NOMO-1 treated with dmso at 0.1 percent for 144 hours (cell line): ENCODE measurements around the gene NIPAL3.
A peak's percentile ranks its signal among the peaks of the same experiment; 100 is the strongest.
"Not testable (repeated sequence)": the region's sequence is repeated elsewhere in the genome, so short reads cannot be mapped to it uniquely, and the experiment has no call there.

Experiments
- DNase-seq: peaks from one replicate; lab custom pipeline; 2025; ENCODE audit not compliant: unreplicated experiment; lab: John Stamatoyannopoulos, UW

NIPAL3 gene

DNA sequence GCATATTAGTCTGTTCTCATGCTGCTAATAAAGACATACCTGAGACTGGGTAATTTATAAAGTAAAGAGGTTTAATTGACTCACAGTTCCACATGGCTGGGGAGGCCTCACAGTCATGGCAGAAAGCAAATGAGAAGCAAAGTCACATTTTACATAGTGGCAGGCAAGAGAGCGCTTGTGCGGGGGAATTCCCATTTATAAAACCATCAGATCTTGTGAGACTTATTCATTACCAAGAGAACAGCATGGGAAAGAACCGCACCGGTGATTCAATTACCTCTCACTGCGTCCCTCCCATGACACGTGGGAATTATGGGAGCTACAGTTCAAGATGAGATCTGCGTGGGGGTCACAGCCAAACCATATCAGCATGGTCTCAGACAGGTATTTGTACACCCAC, 72.6 kb downstream of the NIPAL3 start:
- DNase-seq: not testable (repeated sequence)

DNA sequence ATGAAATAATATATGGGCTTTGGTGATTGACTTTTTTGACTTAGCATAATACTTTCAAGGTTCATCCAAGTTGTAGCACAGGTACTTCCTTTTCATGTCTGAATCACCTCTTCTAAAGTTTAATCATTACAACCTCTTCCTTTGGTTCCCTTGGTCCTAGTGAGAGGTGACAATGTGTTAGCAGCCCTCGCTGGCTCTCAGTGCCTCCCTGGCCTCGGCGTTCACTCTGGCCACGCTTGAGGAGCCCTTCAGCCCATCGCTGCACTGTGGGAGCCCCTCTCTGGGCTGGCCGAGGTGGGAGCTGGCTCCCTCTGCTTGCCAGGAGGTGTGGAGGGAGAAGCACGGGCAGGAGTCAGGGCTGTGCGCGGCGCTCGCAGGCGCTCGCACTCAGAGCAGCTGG, 74.1 kb downstream of the NIPAL3 start:
- DNase-seq: no peak

DNA sequence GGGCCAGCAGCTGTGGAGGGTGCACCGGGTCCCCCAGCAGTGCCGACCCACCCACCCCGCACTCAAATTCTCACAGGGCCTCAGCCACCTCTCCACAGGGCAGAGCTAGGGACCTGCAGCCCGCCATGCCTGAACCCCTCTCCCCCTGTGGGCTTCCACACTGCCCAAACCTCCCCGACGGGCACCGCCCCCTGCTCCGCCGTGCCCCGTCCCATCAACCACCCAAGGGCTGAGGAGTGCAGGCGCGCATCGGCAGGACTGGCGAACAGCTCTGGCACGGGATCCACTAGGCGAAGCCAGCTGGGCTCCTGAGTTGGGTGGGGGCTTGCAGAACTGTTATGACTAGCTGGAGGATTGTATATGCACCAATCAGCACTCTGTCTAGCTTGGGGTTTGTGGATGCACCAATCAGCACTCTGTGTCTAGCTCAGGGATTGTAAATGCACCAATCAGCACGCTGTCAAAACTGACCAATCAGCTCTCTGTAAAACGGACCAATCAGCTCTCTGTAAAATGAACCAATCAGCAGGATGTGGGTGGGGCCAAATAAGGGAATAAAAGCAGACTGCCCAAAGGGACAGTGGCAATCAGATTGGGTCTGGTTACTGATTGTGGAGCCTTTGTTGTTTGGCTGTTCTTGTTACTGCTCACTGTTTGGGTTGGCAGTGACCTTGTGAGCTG, 74.6 kb downstream of the NIPAL3 start:
- DNase-seq: no peak

DNA sequence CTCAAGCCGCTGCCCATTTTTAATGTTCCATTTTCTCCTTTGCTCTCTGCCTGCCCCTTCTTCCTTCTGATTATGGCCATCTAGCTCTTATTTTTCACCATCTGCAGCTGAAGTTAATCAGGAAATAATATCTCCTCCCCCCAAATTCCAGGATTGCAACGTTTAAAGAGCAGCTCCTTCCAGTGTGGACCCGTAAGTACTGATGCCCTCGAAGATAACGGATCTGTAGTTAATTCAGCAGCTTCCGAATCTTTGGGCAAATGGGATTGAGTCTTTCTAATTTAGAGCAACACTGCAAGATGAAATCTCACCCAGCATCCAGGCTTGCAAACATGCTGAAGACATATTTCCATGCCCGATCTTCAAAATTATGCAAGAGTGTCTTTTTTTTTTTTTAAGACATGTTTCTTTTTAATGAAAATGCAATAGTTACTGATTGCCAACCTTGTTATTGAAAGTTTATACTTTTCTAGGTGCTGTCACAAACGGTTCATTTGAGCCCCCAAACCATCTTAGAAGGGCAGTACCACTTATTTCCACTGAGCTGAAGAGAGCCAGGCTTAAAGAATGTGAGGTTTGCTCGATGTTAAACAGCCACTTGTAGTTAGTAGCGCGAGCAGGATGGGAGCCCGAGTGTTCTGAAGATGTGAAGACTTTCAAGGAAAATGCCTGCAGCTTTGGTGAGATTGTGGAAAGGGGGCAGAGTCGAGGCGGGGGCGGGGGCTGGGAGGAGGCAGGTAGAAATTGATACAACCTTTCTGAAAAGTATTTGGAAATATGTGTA, 76.2 kb downstream of the NIPAL3 start:
- no peak for DNase-seq

DNA sequence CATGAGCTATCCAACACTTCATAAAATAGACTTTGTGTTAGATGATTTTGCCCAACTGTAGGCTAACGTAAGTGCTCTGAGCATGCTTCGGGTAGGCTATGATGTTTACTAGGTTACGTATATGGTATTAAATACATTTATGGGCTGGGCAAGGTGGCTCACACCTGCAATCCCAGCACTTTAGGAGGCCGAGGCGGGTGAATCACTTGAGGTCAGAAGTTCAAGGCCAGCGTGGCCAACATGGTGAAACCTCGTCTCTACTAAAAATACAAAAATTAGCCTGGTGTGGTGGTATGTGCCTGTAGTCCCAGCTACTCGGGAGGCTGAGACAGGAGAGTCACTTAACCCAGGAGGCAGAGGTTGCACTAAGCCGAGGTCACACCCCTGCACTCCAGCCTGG, 77.3 kb downstream of the NIPAL3 start:
- DNase-seq: not testable (repeated sequence)

DNA sequence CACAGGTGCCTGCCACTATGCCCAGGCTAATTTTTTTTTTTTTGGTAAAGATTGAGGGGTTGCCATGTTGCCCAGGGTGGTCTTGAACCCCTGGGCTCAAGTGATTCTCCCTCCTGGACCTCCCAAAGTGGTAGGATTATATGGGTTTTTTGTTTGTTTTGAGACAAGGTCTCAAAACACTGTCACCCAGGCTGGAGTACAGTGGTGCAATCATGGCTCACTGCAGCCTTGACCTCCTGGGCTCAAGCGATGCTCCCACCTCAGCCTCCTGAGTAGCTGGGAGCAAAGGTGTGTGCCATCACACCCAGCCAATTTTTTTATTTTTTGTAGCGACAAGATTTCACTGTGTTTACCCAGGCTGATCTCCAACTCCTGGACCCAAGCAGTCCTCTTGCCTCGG, 78.2 kb downstream of the NIPAL3 start:
- DNase-seq: no peak

DNA sequence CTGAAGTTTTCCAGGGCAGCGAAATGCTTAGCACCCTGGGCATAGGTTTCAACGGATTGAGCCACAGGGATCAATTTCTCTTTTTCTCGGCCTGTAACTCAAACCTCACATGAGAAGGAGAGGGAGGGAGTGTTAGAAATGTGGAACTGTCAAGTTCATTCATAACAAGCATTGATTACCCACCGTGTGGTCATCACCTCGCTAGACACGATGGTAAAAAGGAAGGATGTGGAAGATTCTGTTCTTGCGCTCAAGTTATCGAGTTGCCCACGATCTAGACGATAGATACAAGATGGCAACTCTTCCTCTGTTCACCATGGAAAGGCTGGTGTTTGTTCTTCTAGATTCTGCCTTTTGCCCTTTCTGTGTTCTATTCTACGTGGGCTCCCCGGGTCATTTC, 83.0 kb downstream of the NIPAL3 start:
- DNase-seq: no peak

DNA sequence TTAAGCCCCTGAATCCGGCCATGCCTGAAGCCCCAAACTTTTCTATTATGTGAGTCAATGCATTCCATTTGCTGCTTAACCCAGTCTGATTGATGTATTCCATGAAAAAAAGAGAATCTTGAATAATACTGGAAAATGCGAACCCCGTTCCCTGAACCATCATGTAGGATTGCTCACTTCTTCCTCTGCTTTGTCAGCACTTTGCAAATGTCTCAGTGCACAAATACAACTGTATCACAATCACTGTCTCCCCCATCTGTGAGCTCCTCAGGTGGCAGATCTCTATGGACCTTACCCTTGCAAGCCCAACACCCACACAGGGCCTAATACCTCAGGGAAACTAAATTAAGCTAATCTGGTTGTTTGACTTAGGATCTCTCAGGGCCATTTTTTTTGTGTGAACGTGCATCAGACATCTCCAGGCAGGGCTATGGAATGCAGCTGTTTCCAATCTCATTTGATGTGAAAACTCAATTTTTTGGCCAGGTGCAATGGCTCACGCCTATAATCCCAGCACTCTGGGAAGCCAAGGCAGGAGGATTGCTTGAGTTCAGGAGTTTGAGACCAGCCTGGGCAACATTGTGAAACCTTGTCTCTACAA, 84.9 kb downstream of the NIPAL3 start:
- no peak for DNase-seq

DNA sequence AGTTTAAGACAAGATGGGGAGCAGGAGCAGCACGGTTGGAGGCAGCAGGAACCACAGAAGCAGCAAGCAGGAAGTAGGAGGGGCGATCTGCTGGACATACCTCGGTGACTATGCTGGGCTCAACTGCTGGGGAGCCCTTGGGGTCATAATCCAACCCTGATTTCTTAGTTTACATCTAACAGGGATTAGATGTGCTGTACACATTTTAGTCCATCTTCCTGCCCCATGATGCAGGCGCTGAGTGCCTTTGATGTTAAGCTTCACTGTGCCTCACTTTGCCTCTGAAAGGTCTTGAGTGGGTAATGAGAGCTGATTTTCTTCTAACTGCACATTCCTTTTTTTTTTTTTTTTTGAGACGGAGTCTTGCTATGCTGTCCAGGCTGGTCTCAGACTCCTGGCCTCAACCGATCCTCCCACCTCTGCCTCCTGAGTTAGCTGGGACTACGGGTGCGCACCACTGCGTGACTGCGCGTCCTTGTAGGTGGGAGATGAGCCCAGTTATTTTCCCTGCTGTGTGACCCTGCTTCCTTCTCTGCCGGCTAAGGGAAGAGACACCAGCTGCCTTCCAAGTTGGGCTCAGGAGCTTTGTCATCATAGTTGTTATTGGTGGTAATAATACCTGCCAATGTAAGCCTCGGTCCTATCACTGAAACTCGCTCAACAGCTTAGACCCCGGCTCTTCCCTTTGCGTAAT, 85.9 kb downstream of the NIPAL3 start:
- peak; percentile 79 for DNase-seq

DNA sequence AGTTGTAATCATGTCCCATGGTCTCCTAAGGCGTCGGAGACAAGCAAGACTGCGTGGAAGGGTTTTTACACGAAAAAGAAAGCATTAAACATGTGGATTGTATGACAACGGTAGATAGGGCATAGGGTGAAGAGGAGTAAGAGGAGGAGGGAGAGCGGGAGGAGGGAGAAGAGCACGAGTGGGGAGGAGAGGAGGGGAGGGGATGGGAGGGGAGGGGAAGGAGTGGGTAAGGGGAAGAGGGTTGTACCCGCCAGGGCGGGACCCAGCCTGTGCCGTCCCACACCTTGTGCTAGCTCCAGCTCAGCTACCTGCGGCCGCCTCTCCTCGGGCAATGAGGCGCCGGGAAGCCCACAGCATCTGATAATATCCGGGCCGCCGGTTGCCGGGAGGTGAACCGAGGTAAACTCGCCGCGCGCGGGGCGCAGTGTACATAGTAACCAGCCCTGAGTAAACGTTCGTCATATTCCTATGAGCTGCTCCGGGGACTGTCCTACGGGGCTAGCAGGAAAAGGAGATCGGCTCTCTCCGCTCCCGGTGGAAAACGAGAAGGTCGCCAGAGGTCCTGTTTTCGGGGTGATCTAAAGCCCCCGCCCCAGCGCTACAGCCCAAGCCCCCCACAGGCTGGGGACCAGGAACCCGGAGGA, 86.6 kb downstream of the NIPAL3 start:
- DNase-seq: peak; percentile 52

DNA sequence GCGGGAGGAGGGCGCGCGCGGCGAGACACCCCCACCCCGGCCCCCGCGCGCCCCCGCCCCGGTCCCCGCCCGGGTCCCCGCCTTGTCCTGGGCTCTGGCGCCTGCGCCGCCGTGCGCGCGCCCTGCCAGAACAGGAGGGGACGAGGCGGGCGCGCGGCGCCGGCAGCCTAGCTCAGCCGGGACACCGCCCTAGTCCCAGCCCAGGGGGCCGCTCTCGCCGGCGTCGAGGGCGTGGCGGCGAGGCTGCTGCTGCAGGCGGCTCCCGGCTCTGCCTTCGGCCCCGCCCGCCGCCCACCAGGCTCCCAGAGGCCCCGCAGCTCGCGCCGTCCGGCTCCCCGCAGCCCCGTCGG, 87.1 kb downstream of the NIPAL3 start, which contains the start of gene RCAN3:
Gene RCAN3, plus strand, starts transcription at position 128 of the 350 bp plus-strand sequence. CDS start 11,537 bp downstream, outside the sequence.
- peak; percentile 79 for DNase-seq

DNA sequence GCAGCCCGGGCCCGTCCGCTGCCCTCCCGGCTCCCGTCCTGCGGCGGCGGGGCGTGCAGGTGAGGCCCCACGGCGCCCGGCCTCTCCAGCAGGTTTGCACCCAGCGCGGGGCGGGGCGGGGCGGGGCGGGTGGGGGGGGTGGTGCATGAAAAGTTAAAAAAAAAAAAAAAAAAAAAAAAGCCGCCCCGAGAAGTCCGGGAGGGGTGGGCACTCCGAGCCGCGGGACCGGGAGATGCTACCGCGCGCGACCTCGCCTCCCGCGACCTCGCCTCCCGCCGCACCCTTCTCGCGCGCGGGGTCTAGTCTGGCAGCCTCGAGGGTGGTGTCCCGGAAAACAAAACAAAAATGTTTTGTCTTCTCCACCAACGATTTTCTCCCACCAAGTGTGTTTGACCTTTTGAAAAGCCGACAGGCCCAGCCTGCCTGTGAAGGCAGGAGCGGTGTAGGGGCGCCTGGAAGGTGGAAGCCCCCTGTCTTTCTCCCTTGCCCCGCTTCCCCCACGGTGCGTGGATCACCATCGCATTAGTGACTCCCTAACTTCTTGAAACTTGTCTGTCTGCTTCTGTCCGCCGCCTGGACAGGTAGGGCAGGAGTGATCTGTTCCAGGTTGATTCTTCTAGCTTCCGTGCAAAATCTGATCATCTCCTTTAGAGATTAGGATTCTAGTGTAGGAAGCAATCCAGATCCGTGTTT, 87.6 kb downstream of the NIPAL3 start:
- no peak for DNase-seq

DNA sequence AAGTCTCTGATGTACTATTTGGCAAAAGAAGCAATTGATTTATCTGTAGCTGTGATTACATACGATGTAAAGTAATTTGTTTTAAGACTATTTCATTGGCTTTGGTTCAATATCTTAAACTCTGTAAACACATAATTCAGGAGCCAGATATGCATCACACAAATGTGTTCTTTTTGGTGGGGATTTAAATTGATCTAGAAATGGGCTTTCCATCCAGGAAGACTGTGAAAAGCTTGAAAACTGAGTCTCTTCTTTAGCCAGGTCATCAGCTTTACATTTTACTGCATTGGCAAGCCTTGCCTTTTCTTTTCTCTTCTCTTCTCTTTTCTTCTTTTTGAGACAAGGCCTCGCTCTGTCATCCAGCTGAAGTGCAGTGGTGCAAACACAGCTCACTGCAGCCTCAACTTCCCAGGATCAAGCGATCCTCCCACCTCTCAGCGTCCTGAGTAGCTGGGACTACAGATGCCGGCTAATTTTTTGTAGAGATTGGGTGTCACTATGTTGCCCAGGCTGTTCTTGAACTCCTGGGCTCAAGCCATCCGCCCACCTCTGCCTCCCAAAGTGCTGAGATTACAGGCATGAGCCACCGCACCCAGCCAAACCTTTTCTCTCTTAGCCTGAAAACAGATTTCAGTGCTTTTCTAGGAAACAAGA, 88.4 kb downstream of the NIPAL3 start:
- no peak for DNase-seq

DNA sequence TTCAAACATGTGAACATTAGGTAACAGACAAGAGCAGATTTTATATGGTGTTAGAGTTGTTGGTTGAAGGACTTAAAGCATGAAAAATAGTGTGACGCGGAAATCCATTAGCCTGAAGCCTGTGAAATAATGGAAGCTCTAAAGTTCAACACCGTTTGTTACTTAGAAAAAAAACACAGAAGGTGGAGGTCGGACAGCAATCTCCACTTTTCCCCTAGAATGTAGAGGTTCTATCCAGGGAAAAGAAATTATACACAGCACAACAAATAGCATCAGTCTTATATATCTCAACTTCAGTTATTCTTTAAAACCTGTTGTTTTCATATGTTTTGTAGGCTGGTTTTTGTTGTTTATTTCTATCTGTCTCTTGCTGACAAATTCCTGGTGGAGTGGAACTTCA, 89.0 kb downstream of the NIPAL3 start:
- DNase-seq: no peak

DNA sequence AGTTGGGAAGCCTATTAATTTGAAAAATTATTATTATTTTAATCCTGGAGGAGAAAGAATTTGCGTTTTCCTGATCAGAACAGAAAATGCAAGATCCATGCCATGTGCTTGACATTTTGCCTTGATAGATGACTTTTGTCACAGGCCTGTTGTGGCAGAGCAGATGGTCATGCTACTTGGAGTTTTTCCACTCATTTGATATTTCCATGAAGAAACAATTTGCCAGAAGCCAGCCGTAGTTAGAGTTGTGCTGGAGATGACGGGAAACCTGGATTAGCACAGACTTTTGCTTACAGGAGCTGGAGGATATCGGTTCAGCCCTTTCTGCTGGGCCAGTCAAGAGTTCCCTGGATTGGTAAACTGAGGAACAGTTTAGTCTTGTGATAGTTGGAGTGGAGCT, 90.2 kb downstream of the NIPAL3 start:
- DNase-seq: no peak

DNA sequence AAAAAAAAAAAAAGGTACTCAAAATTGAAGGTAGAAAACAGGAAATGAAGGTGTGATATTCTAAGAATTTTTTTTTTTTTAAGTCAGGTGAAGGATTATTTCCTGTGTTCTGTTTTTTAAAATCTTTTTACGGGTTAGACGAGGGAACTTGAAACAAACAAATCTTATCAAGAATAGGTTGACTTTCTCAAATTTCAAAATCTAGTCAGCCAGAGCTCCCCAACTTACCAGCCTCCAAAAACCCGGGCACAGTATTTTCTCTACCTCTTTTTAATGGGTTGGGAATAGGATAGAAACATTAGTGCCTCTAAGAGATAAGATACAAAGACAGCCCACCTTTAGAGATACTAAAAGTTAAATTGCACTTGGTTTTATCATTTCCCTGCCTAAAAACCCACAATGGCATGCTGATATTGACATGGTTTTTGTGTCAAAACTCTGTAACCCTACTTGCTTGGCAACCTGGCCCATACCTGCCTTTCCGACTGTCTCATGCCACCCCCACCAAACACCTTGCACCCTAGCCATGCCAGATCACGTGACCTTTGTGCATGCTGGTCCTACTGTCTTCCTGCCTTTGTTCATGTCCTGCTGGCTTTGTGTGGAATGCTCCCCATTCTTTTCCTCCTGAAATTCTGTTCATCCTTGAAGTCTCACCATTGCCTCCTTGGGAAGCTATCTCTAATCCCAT, 91.2 kb downstream of the NIPAL3 start:
- no peak for DNase-seq

DNA sequence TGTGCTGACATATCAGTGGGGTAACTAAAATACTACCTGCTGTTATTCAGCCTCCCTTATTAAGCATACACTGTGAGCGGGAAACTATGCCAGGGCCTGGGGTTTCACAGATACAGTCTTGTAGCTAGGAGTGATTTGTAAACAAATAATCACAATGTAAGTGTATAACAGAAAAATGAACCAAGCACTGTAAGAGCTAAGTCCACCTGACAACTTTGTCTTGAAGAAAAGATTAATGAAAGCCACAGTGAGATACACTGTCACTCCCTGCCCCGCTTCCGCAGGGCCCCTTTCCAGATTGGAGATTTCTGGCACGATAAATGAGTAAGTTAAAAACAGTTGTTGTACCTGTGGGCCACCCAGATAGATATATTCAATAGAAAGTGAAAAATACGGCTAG, 91.8 kb downstream of the NIPAL3 start:
- DNase-seq: no peak

DNA sequence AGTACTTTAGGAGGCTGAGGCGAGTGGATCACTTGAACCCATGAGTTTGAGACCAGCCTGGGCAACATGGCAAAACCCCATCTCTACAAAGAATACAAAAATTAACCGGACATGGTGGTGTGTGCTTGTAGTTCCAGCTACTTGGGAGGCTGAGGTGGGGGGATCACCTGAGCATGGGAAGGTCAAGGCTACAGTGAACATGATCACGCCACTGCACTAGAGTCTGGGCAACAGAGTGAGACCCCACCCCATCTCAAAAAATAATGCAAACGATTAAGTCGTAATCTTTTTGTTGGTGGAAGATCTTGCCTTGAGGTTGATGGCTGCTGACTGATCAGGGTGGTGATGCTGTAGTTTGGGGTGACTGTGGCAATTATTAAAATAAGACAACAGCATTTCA, 93.3 kb downstream of the NIPAL3 start:
- no peak for DNase-seq

DNA sequence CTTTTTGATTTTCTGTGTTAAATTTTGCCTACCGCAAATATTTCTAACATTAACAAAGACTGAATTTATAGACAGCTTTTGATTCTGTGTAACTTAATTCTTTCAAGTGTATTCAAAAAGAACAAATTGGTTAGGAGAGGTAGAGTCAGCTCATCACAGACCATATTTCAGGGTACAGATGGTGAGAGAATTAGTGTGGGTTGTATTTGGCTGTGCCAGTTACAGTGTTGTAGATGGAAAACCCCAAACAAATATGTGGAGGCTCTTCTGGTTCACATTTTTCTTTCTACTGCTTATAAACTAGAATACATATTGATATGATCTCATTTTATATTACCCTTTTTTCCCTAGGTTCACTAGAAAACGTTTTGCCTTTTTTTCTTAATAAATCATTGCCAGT, 98.1 kb downstream of the NIPAL3 start:
- no peak for DNase-seq
